Stimulated activated naive CD8-positive, alpha-beta T cell treated with anti-CD3 and anti-CD28 coated beads, Interleukin-15, Interleukin-2, amounts not matched to agents 100 U/mL and 50 U/mL, for 24 hours (primary cell): ENCODE measurements around the gene TMF1.

Experiments
- ATAC-seq: fragments of 150-1000 bp; cut with Tn5 transposase; one replicate; pipeline ENCODE4 v1.10.0; 2021
- DNase-seq: peaks from one replicate; pipeline ENCODE4 v3.0.0; 2021

The TMF1 gene

GRCh38 chr3:68977486-68978167 lies 74.5 kb downstream of the TMF1 start:
- no peak for ATAC-seq
- no peak for DNase-seq

- DNase-seq (no peak), ATAC-seq (no peak)
These were observed 77.4 kb downstream of the TMF1 start for GRCh38 chr3:68974711-68975110.

GRCh38 chr3:68973639-68974038 lies 78.5 kb downstream of the TMF1 start:
- ATAC-seq = no peak
- DNase-seq = no peak

DNA sequence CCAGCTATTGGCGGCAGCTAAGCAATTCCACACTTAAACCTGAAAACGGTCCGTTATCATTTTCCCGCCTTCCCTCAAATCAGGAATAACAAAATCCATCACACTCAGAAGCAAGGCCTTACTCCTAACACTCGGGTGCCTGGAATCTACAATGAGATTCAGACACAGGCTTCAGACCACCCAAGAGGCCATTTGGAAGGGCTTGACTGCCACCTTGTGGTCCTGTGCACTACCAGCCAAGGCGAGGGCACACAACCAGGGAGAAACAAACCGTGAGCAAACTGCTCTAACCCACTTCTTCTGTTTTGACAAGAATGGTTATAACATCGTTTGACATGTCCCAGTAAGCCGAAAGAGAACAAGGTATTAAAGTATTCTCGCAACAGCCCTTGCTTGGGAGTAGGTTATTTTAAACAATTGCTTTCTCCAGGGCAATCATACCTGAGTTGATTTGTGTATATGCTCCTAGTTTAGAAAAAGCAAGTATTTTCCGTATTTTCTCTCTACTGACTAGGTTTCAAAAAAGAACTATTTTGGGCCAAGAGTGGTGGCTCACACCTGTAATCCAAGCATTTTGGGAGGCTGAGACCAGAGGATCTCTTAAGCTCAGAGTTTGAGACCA lies 79.7 kb downstream of the TMF1 start:
- DNase-seq (peak; percentile 57), ATAC-seq (peak; percentile 68)
